ENCODE measurements around the gene DCC.

GRCh38 chr18:52845036-52845435, 505.0 kb downstream of the DCC start:
- TF ChIP-seq MAX (IDR thresholded peaks at IDR 0.05) (no peak), YY1 (IDR thresholded peaks at IDR 0.05; ENCODE audit: low read depth, low read length) (no peak), CTCF (IDR thresholded peaks at IDR 0.05; ENCODE audit: control extremely low read depth in 1 of 3, insufficient read depth in 1 of 3, low read depth in 1 of 3, low read length in 3 of 3) (no peak), EZH2 (IDR thresholded peaks at IDR 0.05; ENCODE audit: low read depth, low read length, severe bottlenecking) (no peak), POLR2A (IDR thresholded peaks at IDR 0.05; ENCODE audit: control extremely low read depth in 1 of 2, low read depth in 2 of 2, low read length in 2 of 2) (no peak), HDAC6 (IDR thresholded peaks at IDR 0.05; ENCODE audit: low read depth, low read length) (no peak), CREB1 (IDR thresholded peaks at IDR 0.05) (no peak), POLR2AphosphoS5 (IDR thresholded peaks at IDR 0.05; ENCODE audit: low read depth, low read length) (no peak), PHF8 (conservative IDR thresholded peaks at IDR 0.05; ENCODE audit: low read depth, low read length) (no peak), EGR1 (IDR thresholded peaks at IDR 0.05; ENCODE audit: borderline replicate concordance, low read depth, low read length) (no peak), GTF2F1 (IDR thresholded peaks at IDR 0.05; ENCODE audit: borderline replicate concordance, low read depth, low read length) (no peak), FOSL1 (IDR thresholded peaks at IDR 0.05; ENCODE audit: insufficient read depth, low read depth, low read length) (no peak), EP300 (IDR thresholded peaks at IDR 0.05; ENCODE audit: borderline replicate concordance in 1 of 2, low read depth in 2 of 2, low read length in 2 of 2) (no peak)

All from H1 (cell line).